ENCODE data around the gene CCDC127.
"Not testable (repeated sequence)": the region's sequence is repeated elsewhere in the genome, so short reads cannot be mapped to it uniquely, and the experiment has no call there.

CCDC127 gene

GRCh38 chr5:252546-252945 is 34.6 kb upstream of the CCDC127 start:
- Mint-ChIP-seq H3K27me3 (ENCODE audit: low read depth) (no peaks in the 10 kb centered on the region), H3K27ac (no peak overlapping the region), H3K4me1 (no peaks in the 10 kb centered on the region), H3K9me3 (no peaks in the 10 kb centered on the region), H3K36me3 (ENCODE audit: low read depth) (peaks cover 62% of the 10 kb centered on the region), H3K4me3 (no peak overlapping the region)
- TF ChIP-seq CTCF (IDR thresholded peaks at IDR 0.05; ENCODE audit: unreplicated experiment in 3 of 3), result no peak

GRCh38 chr5:251975-252374 is 34.0 kb upstream of the CCDC127 start:
- not testable (repeated sequence) for H3K27ac Mint-ChIP-seq; H3K4me3 Mint-ChIP-seq; H3K4me1 Mint-ChIP-seq; H3K9me3 Mint-ChIP-seq; H3K27me3 Mint-ChIP-seq (ENCODE audit: low read depth)
- peaks cover 61% of the 10 kb centered on the region for H3K36me3 Mint-ChIP-seq (ENCODE audit: low read depth)

GRCh38 chr5:251538-251937 is 33.6 kb upstream of the CCDC127 start:
- not testable (repeated sequence) for H3K9me3 Mint-ChIP-seq; H3K27ac Mint-ChIP-seq; H3K4me3 Mint-ChIP-seq; H3K27me3 Mint-ChIP-seq (ENCODE audit: low read depth); H3K4me1 Mint-ChIP-seq
- H3K36me3 Mint-ChIP-seq (ENCODE audit: low read depth), result peaks cover 61% of the 10 kb centered on the region

GRCh38 chr5:251016-251415 is 33.1 kb upstream of the CCDC127 start:
- not testable (repeated sequence) for H3K27me3 Mint-ChIP-seq (ENCODE audit: low read depth); H3K4me1 Mint-ChIP-seq; H3K4me3 Mint-ChIP-seq; H3K9me3 Mint-ChIP-seq; H3K27ac Mint-ChIP-seq
- H3K36me3 Mint-ChIP-seq (ENCODE audit: low read depth), result peaks cover 61% of the 10 kb centered on the region

- peaks cover 63% of the 10 kb centered on the region for H3K36me3 Mint-ChIP-seq (ENCODE audit: low read depth)
- not testable (repeated sequence) for H3K4me1 Mint-ChIP-seq; H3K9me3 Mint-ChIP-seq; H3K27ac Mint-ChIP-seq; H3K4me3 Mint-ChIP-seq; H3K27me3 Mint-ChIP-seq (ENCODE audit: low read depth)
These were observed 32.4 kb upstream of the CCDC127 start for GRCh38 chr5:250396-250795.

GRCh38 chr5:245717-246116 is 27.8 kb upstream of the CCDC127 start:
- H3K9me3 Mint-ChIP-seq; H3K4me3 Mint-ChIP-seq; H3K4me1 Mint-ChIP-seq; H3K27me3 Mint-ChIP-seq (ENCODE audit: low read depth): not testable (repeated sequence)
- Mint-ChIP-seq H3K36me3 (ENCODE audit: low read depth) (peaks cover 87% of the 10 kb centered on the region), H3K27ac (peak overlapping the region in 1 of 3 experiments; percentile 2)

- not testable (repeated sequence) for H3K27me3 Mint-ChIP-seq (ENCODE audit: low read depth); H3K4me3 Mint-ChIP-seq; H3K9me3 Mint-ChIP-seq; H3K4me1 Mint-ChIP-seq; H3K27ac Mint-ChIP-seq
- H3K36me3 Mint-ChIP-seq (ENCODE audit: low read depth), result peaks cover 87% of the 10 kb centered on the region
These were observed 25.9 kb upstream of the CCDC127 start for GRCh38 chr5:243683-244367.

GRCh38 chr5:241045-241669 is 23.2 kb upstream of the CCDC127 start:
- not testable (repeated sequence) for H3K4me1 Mint-ChIP-seq; H3K27me3 Mint-ChIP-seq (ENCODE audit: low read depth); H3K4me3 Mint-ChIP-seq; H3K9me3 Mint-ChIP-seq; H3K27ac Mint-ChIP-seq
- H3K36me3 Mint-ChIP-seq (ENCODE audit: low read depth), result peaks cover 82% of the 10 kb centered on the region

GRCh38 chr5:240550-240949 is 22.6 kb upstream of the CCDC127 start:
- not testable (repeated sequence) for H3K27me3 Mint-ChIP-seq (ENCODE audit: low read depth); H3K9me3 Mint-ChIP-seq; H3K27ac Mint-ChIP-seq; H3K4me3 Mint-ChIP-seq; H3K4me1 Mint-ChIP-seq
- peaks cover 79% of the 10 kb centered on the region for H3K36me3 Mint-ChIP-seq (ENCODE audit: low read depth)

GRCh38 chr5:237931-238330 is 20.0 kb upstream of the CCDC127 start:
- H3K4me1 Mint-ChIP-seq; H3K4me3 Mint-ChIP-seq; H3K9me3 Mint-ChIP-seq; H3K27me3 Mint-ChIP-seq (ENCODE audit: low read depth); H3K27ac Mint-ChIP-seq: not testable (repeated sequence)
- H3K36me3 Mint-ChIP-seq (ENCODE audit: low read depth), result peaks cover 77% of the 10 kb centered on the region

- not testable (repeated sequence) for H3K9me3 Mint-ChIP-seq; H3K27me3 Mint-ChIP-seq (ENCODE audit: low read depth); H3K4me3 Mint-ChIP-seq
These were observed 17.6 kb upstream of the CCDC127 start for GRCh38 chr5:235527-235926.

More at GRCh38 chr5:235527-235926, 17.6 kb upstream of the CCDC127 start:
- not testable (repeated sequence) for H3K4me1 Mint-ChIP-seq, H3K27ac Mint-ChIP-seq
- H3K36me3 Mint-ChIP-seq (ENCODE audit: low read depth), result peaks cover 71% of the 10 kb centered on the region
